CD4-positive, alpha-beta T cell (primary cell): ENCODE data around the gene CGB7. TPM values are rescaled to one million over a fixed set of nuclear protein-coding genes. Genes with fewer than 3 reads are reported as not detected.
A peak's percentile ranks its signal among the peaks of the same experiment; 100 is the strongest.
"Not testable (repeated sequence)": the region's sequence is repeated elsewhere in the genome, so short reads cannot be mapped to it uniquely, and the experiment has no call there.

Experiments used
- ATAC-seq: fragments of 200-7000 bp; cut with Tn5 transposase; one replicate; pipeline ENCODE4 v1.10.0; 2022; ENCODE audit warnings: mild to moderate bottlenecking; ENCODE audit not compliant: poor library complexity
- CTCF ChIA-PET: fragments of 350-600 bp; sonication (Branson Sonifier 250); formaldehyde crosslinking; loops from one replicate; lab custom pipeline; 2021; ENCODE audit warnings: antibody characterized with exemption, inconsistent platforms; lab: Charles Lee
- POLR2A ChIA-PET: fragments of 350-600 bp; sonication (Branson Sonifier 250); formaldehyde crosslinking; loops from one replicate; lab custom pipeline; 2021; ENCODE audit warnings: antibody characterized with exemption, inconsistent platforms; lab: Charles Lee
- DNase-seq, 14 experiments: peaks; one replicate each; pipeline ENCODE4 v3.0.0-alpha.2; 2013 to 2020; ENCODE audit warnings: mixed read lengths in 2 of 14
- H3K27ac ChIP-seq, 2 donors: one replicate each; pipeline versions ENCODE4 v1.5.1 to v1.7.0; 2013; ENCODE audit warnings: low read length in 2 of 2, low read depth in 1 of 2, mild to moderate bottlenecking in 1 of 2
- H3K27me3 ChIP-seq, 2 experiments: 1 replicate in 1 of 2; 2 replicates in 1 of 2; pipeline versions ENCODE4 v1.6.1 to v1.7.0; 2013; ENCODE audit warnings: low read length in 2 of 2, control low read depth in 1 of 2, mild to moderate bottlenecking in 1 of 2, moderate library complexity in 1 of 2; ENCODE audit not compliant: insufficient read depth in 2 of 2, control insufficient read depth in 1 of 2
- H3K36me3 ChIP-seq: one replicate; pipeline ENCODE4 v1.6.1; 2013; ENCODE audit warnings: low read length, control low read depth; ENCODE audit not compliant: insufficient read depth
- H3K4me1 ChIP-seq: one replicate; pipeline ENCODE4 v1.6.1; 2013; ENCODE audit warnings: low read length, control low read depth; ENCODE audit not compliant: insufficient read depth
- H3K4me3 ChIP-seq: one replicate; pipeline ENCODE4 v1.5.1; 2013; ENCODE audit warnings: mild to moderate bottlenecking, low read length, moderate library complexity
- H3K9me3 ChIP-seq, 2 experiments: 1 replicate in 1 of 2; 2 replicates in 1 of 2; pipeline versions ENCODE4 v1.6.1 to v1.7.0; 2013; ENCODE audit warnings: low read length in 2 of 2, mild to moderate bottlenecking in 2 of 2, control low read depth in 1 of 2, moderate library complexity in 1 of 2; ENCODE audit not compliant: control insufficient read depth in 1 of 2, insufficient read depth in 1 of 2
- H3K27ac Mint-ChIP-seq: one replicate; pipeline ENCODE4 v1.8.0; 2020; ENCODE audit warnings: mixed read lengths
- H3K27me3 Mint-ChIP-seq: one replicate; pipeline ENCODE4 v1.8.0; 2021; ENCODE audit warnings: mixed read lengths
- H3K36me3 Mint-ChIP-seq: one replicate; pipeline ENCODE4 v1.8.0; 2021; ENCODE audit warnings: low read depth, mixed read lengths
- H3K4me1 Mint-ChIP-seq: one replicate; pipeline ENCODE4 v1.8.0; 2021; ENCODE audit warnings: low read depth, mixed read lengths
- H3K4me3 Mint-ChIP-seq: one replicate; pipeline ENCODE4 v1.8.0; 2020; ENCODE audit warnings: mild to moderate bottlenecking, mixed read lengths
- H3K9me3 Mint-ChIP-seq: one replicate; pipeline ENCODE4 v1.8.0; 2020; ENCODE audit warnings: mixed read lengths
- CTCF ChIP-seq: fragments of 200-600 bp; IDR thresholded peaks from one replicate; pipeline ENCODE4 v1.8.0; 2022; ENCODE audit warnings: antibody characterized with exemption, mild to moderate bottlenecking
- intact Hi-C, 2 experiments: fragments of 100-400 bp; cut with DNase I in 1 of 2; cut with micrococcal nuclease in 1 of 2; formaldehyde crosslinking; loops; one replicate each; pipeline versions ENCODE4 v1.15.1 to v1.9.0; 2023 to 2025; cut with DNase I, micrococcal nuclease
- total RNA-seq, 174 experiments: library from RNA in 2 of 174; stranded (reverse) in 2 of 174; gene quantifications; one replicate each; pipeline ENCODE4 v1.2.3 and lab custom pipeline; 2021 to 2026

Gene CGB7
- total RNA-seq, 2 experiments from 2014 or later = not detected

GRCh38 chr19:49019242-49019932 lies 38.2 kb downstream of the CGB7 start:
- Mint-ChIP-seq H3K36me3 (peaks cover 5% of the 10 kb centered on the region), H3K4me1 (peaks cover 25% of the 10 kb centered on the region), H3K4me3 (peak overlapping the region; percentile 90), H3K27ac (peak overlapping the region; percentile 38), H3K9me3 (no peaks in the 10 kb centered on the region), H3K27me3 (peaks cover 5% of the 10 kb centered on the region)
- Histone ChIP-seq H3K4me3 (peak overlapping the region; percentile 63), H3K4me1 (peaks cover 40% of the 10 kb centered on the region), H3K27me3 (peaks cover 0 to 4% of the 10 kb centered on the region in 2 experiments), H3K36me3 (no peaks in the 10 kb centered on the region), H3K9me3 (no peaks in the 10 kb centered on the region), H3K27ac (no peak overlapping the region)
- CTCF ChIA-PET = interaction anchor here (0.6 to 1.2 kb wide), 4 partner anchors 20 to 177 kb away, joined by 3 to 4 read pairs (median 4); no protein-coding TSS in a partner anchor
- TF ChIP-seq CTCF = no peak
- peak; percentile 45 for ATAC-seq
- intact Hi-C loops = loop anchor here in 1 of 2 experiments (2.0 to 5.0 kb wide), 2 partner anchors 27 to 38 kb away; partner anchors contain the start of genes CGB7, GYS1 and RUVBL2
- POLR2A ChIA-PET = interaction anchor here (0.6 to 3.2 kb wide), 4 partner anchors 24 to 52 kb away, joined by 3 to 15 read pairs (median 3); partner anchors contain the start of genes GYS1 and RUVBL2
- DNase-seq = peak; percentile 33 to 80 (median 60)

GRCh38 chr19:49018388-49019241 lies 38.9 kb downstream of the CGB7 start:
- H3K27me3 ChIP-seq, H3K9me3 ChIP-seq, H3K36me3 ChIP-seq, H3K27me3 Mint-ChIP-seq, H3K9me3 Mint-ChIP-seq, H3K27ac ChIP-seq, H3K36me3 Mint-ChIP-seq: not testable (repeated sequence)
- DNase-seq = peak in 4 of 14 experiments; percentile 45 to 59 (median 50)
- Mint-ChIP-seq H3K4me3 (peak overlapping the region; percentile 90), H3K27ac (peak overlapping the region; percentile 38), H3K4me1 (peaks cover 25% of the 10 kb centered on the region)
- POLR2A ChIA-PET = interaction anchor here (0.8 to 3.2 kb wide), 6 partner anchors 18 to 96 kb away, joined by 3 to 15 read pairs (median 4); partner anchors contain the start of genes FTL, GYS1, LIN7B and RUVBL2
- intact Hi-C loops = loop anchor here in 1 of 2 experiments (2.0 to 5.0 kb wide), 2 partner anchors 26 to 39 kb away; partner anchors contain the start of genes CGB7, GYS1 and RUVBL2
- peak; percentile 21 for ATAC-seq
- CTCF ChIA-PET = interaction anchor here (1.2 to 1.5 kb wide), 5 partner anchors 19 to 176 kb away, joined by 3 to 14 read pairs (median 3); partner anchors contain the start of genes GYS1 and RUVBL2
- Histone ChIP-seq H3K4me3 (peak overlapping the region; percentile 63), H3K4me1 (peaks cover 40% of the 10 kb centered on the region)

GRCh38 chr19:49017666-49018351 lies 39.7 kb downstream of the CGB7 start:
- Histone ChIP-seq H3K4me3 (peak overlapping the region; percentile 63), H3K4me1 (peaks cover 40% of the 10 kb centered on the region), H3K36me3 (no peaks in the 10 kb centered on the region), H3K9me3 (no peaks in the 10 kb centered on the region), H3K27ac (peak overlapping the region in 1 of 2 donors; percentile 29), H3K27me3 (peaks cover 0 to 4% of the 10 kb centered on the region in 2 experiments)
- ChIA-PET CTCF (interaction anchor here (0.6 to 1.5 kb wide), 8 partner anchors 9 to 142 kb away, joined by 3 to 14 read pairs (median 3); partner anchors contain the start of genes GYS1 and RUVBL2), POLR2A (interaction anchor here (1.2 to 3.2 kb wide), 4 partner anchors 18 to 96 kb away, joined by 4 to 15 read pairs (median 5); partner anchors contain the start of genes FTL, GYS1, LIN7B and RUVBL2)
- ATAC-seq = peak; percentile 86
- peak overlapping the region; percentile 90 for H3K4me3 Mint-ChIP-seq
- peaks cover 5% of the 10 kb centered on the region for H3K27me3 Mint-ChIP-seq
- no peaks in the 10 kb centered on the region for H3K9me3 Mint-ChIP-seq
- peaks cover 5% of the 10 kb centered on the region for H3K36me3 Mint-ChIP-seq
- peak; percentile 78 for TF ChIP-seq CTCF
- intact Hi-C loops = loop anchor here in 1 of 2 experiments (2.0 to 5.0 kb wide), 2 partner anchors 25 to 39 kb away; partner anchors contain the start of genes CGB7, GYS1 and RUVBL2
- no peak overlapping the region for H3K27ac Mint-ChIP-seq
- peaks cover 25% of the 10 kb centered on the region for H3K4me1 Mint-ChIP-seq
- DNase-seq = peak; percentile 48 to 84 (median 64)
